ENCODE results near the gene SNRPD2. TPM values are rescaled to one million over a fixed set of nuclear protein-coding genes. Genes with fewer than 3 reads are reported as not detected.

Gene SNRPD2
- total RNA-seq, 2 experiments from 2014 or later: 505 to 519 TPM

- H3K36me3 Mint-ChIP-seq (ENCODE audit: low read depth): no peaks in the 10 kb centered on the region
- ChIA-PET POLR2A (interaction anchor here (1.0 to 3.0 kb wide), 4 partner anchors 9 to 23 kb away, joined by 3 to 9 read pairs (median 5); no protein-coding TSS in a partner anchor), CTCF (interaction anchor here (0.6 to 2.8 kb wide), 3 partner anchors 9 to 983 kb away, joined by 3 to 10 read pairs (median 3); no protein-coding TSS in a partner anchor)
- peak overlapping the region; percentile 81 for H3K4me3 Mint-ChIP-seq
- peaks cover 28% of the 10 kb centered on the region for H3K27me3 Mint-ChIP-seq
- peaks cover 47% of the 10 kb centered on the region for H3K4me1 Mint-ChIP-seq
- peak; percentile 35 for DNase-seq
- no peaks in the 10 kb centered on the region for H3K9me3 Mint-ChIP-seq
- H3K27ac Mint-ChIP-seq: peak overlapping the region; percentile 17
Observed at GRCh38 chr19:45668342-45668871, 23.3 kb downstream of the SNRPD2 start.

GRCh38 chr19:45667620-45668341 lies 24.0 kb downstream of the SNRPD2 start, which contains the start of gene GIPR:
TSS of gene GIPR (plus strand) at chr19:45668221. CDS start at chr19:45669521, 1,300 bp downstream.
- H3K4me3 Mint-ChIP-seq: peak within 1 kb of the TSS; percentile 81
- no peaks in the 10 kb centered on the region for H3K36me3 Mint-ChIP-seq (ENCODE audit: low read depth)
- DNase-seq: peak; percentile 75
- H3K9me3 Mint-ChIP-seq: no peaks in the 10 kb centered on the region
- H3K4me1 Mint-ChIP-seq: peaks cover 47% of the 10 kb centered on the region
- H3K27me3 Mint-ChIP-seq: peaks cover 27% of the 10 kb centered on the region
- ChIA-PET POLR2A (interaction anchor here (1.0 to 2.3 kb wide), 2 partner anchors 10 to 22 kb away, joined by 4 to 6 read pairs; no protein-coding TSS in a partner anchor), CTCF (interaction anchor here (0.6 to 2.8 kb wide), 2 partner anchors 26 to 983 kb away, joined by 3 to 10 read pairs; no protein-coding TSS in a partner anchor)
- peak within 1 kb of the TSS; percentile 56 for H3K27ac Mint-ChIP-seq

GRCh38 chr19:45664575-45664974 lies 27.2 kb downstream of the SNRPD2 start:
- CTCF ChIA-PET: interaction anchor here (1.6 kb wide), 1 partner anchor 14 kb away, joined by 6 read pairs; no protein-coding TSS in a partner anchor
- no peaks in the 10 kb centered on the region for H3K36me3 Mint-ChIP-seq (ENCODE audit: low read depth)
- no peak overlapping the region for H3K27ac Mint-ChIP-seq
- H3K4me3 Mint-ChIP-seq: no peak overlapping the region
- no peaks in the 10 kb centered on the region for H3K9me3 Mint-ChIP-seq
- peaks cover 32% of the 10 kb centered on the region for H3K4me1 Mint-ChIP-seq
- POLR2A ChIA-PET: no interaction called here
- no peak for DNase-seq
- H3K27me3 Mint-ChIP-seq: peaks cover 22% of the 10 kb centered on the region

- H3K27me3 Mint-ChIP-seq: peaks cover 19% of the 10 kb centered on the region
- peaks cover 25% of the 10 kb centered on the region for H3K4me1 Mint-ChIP-seq
- H3K27ac Mint-ChIP-seq: no peak overlapping the region
- ChIA-PET CTCF (no interaction called here), POLR2A (no interaction called here)
- no peak overlapping the region for H3K4me3 Mint-ChIP-seq
- H3K36me3 Mint-ChIP-seq (ENCODE audit: low read depth): no peaks in the 10 kb centered on the region
- H3K9me3 Mint-ChIP-seq: no peaks in the 10 kb centered on the region
- no peak for DNase-seq
Observed at GRCh38 chr19:45663800-45664199, 28.0 kb downstream of the SNRPD2 start.

- Mint-ChIP-seq H3K9me3 (no peaks in the 10 kb centered on the region), H3K27me3 (peaks cover 16% of the 10 kb centered on the region), H3K27ac (no peak overlapping the region), H3K36me3 (ENCODE audit: low read depth) (no peaks in the 10 kb centered on the region), H3K4me3 (no peak overlapping the region), H3K4me1 (peaks cover 10% of the 10 kb centered on the region)
- POLR2A ChIA-PET: no interaction called here
- CTCF ChIA-PET: no interaction called here
- no peak for DNase-seq
Observed at GRCh38 chr19:45660636-45661035, 31.1 kb downstream of the SNRPD2 start.

- ChIA-PET CTCF (no interaction called here), POLR2A (no interaction called here)
- Mint-ChIP-seq H3K27me3 (peaks cover 12% of the 10 kb centered on the region), H3K4me1 (peaks cover 5% of the 10 kb centered on the region), H3K36me3 (ENCODE audit: low read depth) (no peaks in the 10 kb centered on the region), H3K9me3 (no peaks in the 10 kb centered on the region), H3K4me3 (no peak overlapping the region), H3K27ac (no peak overlapping the region)
- no peak for DNase-seq
Observed at GRCh38 chr19:45659096-45659729, 32.5 kb downstream of the SNRPD2 start.

GRCh38 chr19:45657520-45658167 lies 34.1 kb downstream of the SNRPD2 start:
- Mint-ChIP-seq H3K4me1 (no peaks in the 10 kb centered on the region), H3K4me3 (no peak overlapping the region), H3K9me3 (no peaks in the 10 kb centered on the region), H3K27me3 (peaks cover 12% of the 10 kb centered on the region), H3K36me3 (ENCODE audit: low read depth) (no peaks in the 10 kb centered on the region), H3K27ac (no peak overlapping the region)
- no peak for DNase-seq
- ChIA-PET CTCF (interaction anchor here (0.7 kb wide), 1 partner anchor 16 kb away, joined by 4 read pairs; no protein-coding TSS in a partner anchor), POLR2A (no interaction called here)

GRCh38 chr19:45655073-45655472 lies 36.7 kb downstream of the SNRPD2 start:
- Mint-ChIP-seq H3K36me3 (ENCODE audit: low read depth) (no peaks in the 10 kb centered on the region), H3K27me3 (peaks cover 6% of the 10 kb centered on the region), H3K4me3 (no peak overlapping the region), H3K9me3 (no peaks in the 10 kb centered on the region), H3K27ac (no peak overlapping the region), H3K4me1 (no peaks in the 10 kb centered on the region)
- CTCF ChIA-PET: no interaction called here
- POLR2A ChIA-PET: no interaction called here
- DNase-seq: no peak

- ChIA-PET POLR2A (no interaction called here), CTCF (interaction anchor here (0.9 kb wide), 2 partner anchors 17 to 95 kb away, joined by 3 to 4 read pairs; no protein-coding TSS in a partner anchor)
- no peaks in the 10 kb centered on the region for H3K9me3 Mint-ChIP-seq
- no peak overlapping the region for H3K4me3 Mint-ChIP-seq
- no peak overlapping the region for H3K27ac Mint-ChIP-seq
- H3K36me3 Mint-ChIP-seq (ENCODE audit: low read depth): no peaks in the 10 kb centered on the region
- H3K27me3 Mint-ChIP-seq: peaks cover under 1% of the 10 kb centered on the region
- no peak for DNase-seq
- no peaks in the 10 kb centered on the region for H3K4me1 Mint-ChIP-seq
Observed at GRCh38 chr19:45653634-45654033, 38.1 kb downstream of the SNRPD2 start.

GRCh38 chr19:45650722-45651121 lies 41.0 kb downstream of the SNRPD2 start:
- no peaks in the 10 kb centered on the region for H3K36me3 Mint-ChIP-seq (ENCODE audit: low read depth)
- H3K9me3 Mint-ChIP-seq: no peaks in the 10 kb centered on the region
- peaks cover 8% of the 10 kb centered on the region for H3K4me1 Mint-ChIP-seq
- no peak overlapping the region for H3K4me3 Mint-ChIP-seq
- ChIA-PET POLR2A (no interaction called here), CTCF (interaction anchor here (0.7 to 1.4 kb wide), 3 partner anchors 41 to 236 kb away, joined by 3 to 4 read pairs (median 3); partner anchors contain the start of gene SNRPD2)
- H3K27me3 Mint-ChIP-seq: no peaks in the 10 kb centered on the region
- DNase-seq: no peak
- H3K27ac Mint-ChIP-seq: no peak overlapping the region

GRCh38 chr19:45646345-45646698 lies 45.4 kb downstream of the SNRPD2 start:
- no peaks in the 10 kb centered on the region for H3K27me3 Mint-ChIP-seq
- H3K4me1 Mint-ChIP-seq: peaks cover 41% of the 10 kb centered on the region
- POLR2A ChIA-PET: interaction anchor here (0.9 to 1.6 kb wide), 5 partner anchors 119 to 468 kb away, joined by 3 to 5 read pairs (median 3); partner anchors contain the start of genes BLOC1S3 and TRAPPC6A
- peak overlapping the region; percentile 80 for H3K4me3 Mint-ChIP-seq
- no peaks in the 10 kb centered on the region for H3K36me3 Mint-ChIP-seq (ENCODE audit: low read depth)
- DNase-seq: no peak
- no peaks in the 10 kb centered on the region for H3K9me3 Mint-ChIP-seq
- CTCF ChIA-PET: interaction anchor here (0.8 to 1.5 kb wide), 10 partner anchors 32 to 256 kb away, joined by 3 to 19 read pairs (median 3); partner anchors contain the start of gene MYPOP
- H3K27ac Mint-ChIP-seq: peak overlapping the region; percentile 70

GRCh38 chr19:45645631-45646344 lies 46.0 kb downstream of the SNRPD2 start:
- POLR2A ChIA-PET: interaction anchor here (0.9 to 1.6 kb wide), 8 partner anchors 22 to 468 kb away, joined by 3 to 5 read pairs (median 4); partner anchors contain the start of genes BLOC1S3, GIPR and TRAPPC6A

More at GRCh38 chr19:45645631-45646344, 46.0 kb downstream of the SNRPD2 start:
- Mint-ChIP-seq H3K4me1 (peaks cover 46% of the 10 kb centered on the region), H3K36me3 (ENCODE audit: low read depth) (peaks cover 5% of the 10 kb centered on the region), H3K4me3 (peak overlapping the region; percentile 80), H3K27me3 (no peaks in the 10 kb centered on the region), H3K27ac (peak overlapping the region; percentile 70), H3K9me3 (no peaks in the 10 kb centered on the region)
- CTCF ChIA-PET: interaction anchor here (0.8 to 1.5 kb wide), 10 partner anchors 32 to 257 kb away, joined by 3 to 19 read pairs (median 3); partner anchors contain the start of gene MYPOP
- DNase-seq: peak; percentile 88
